ENCODE data around the gene EVI5L.

- no peak for TF ChIP-seq CTCF (IDR thresholded peaks at IDR 0.05; ENCODE audit: extremely low read depth in 1 of 2, insufficient read depth in 1 of 2, low read depth in 1 of 2, low read length in 2 of 2)
- no peak for TF ChIP-seq POLR2A (IDR thresholded peaks at IDR 0.05; ENCODE audit: low read depth, low read length)
- no peak for TF ChIP-seq MYC (IDR thresholded peaks at IDR 0.05; ENCODE audit: low read depth, low read length)
- TF ChIP-seq EZH2 (IDR thresholded peaks at IDR 0.05; ENCODE audit: borderline replicate concordance, low read depth, low read length, severe bottlenecking), result no peak
- no peak for TF ChIP-seq FOS (IDR thresholded peaks at IDR 0.05; ENCODE audit: borderline replicate concordance, insufficient read depth, low read length)
Measured at GRCh38 chr19:7909471-7910067, 79.6 kb downstream of the EVI5L start.

All from endothelial cell of umbilical vein (primary cell).